B cell (primary cell): ENCODE results near the gene TSPAN9. TPM values are rescaled to one million over a fixed set of nuclear protein-coding genes. Genes with fewer than 3 reads are reported as not detected.

Source experiments
- ATAC-seq: fragments of 200-7000 bp; cut with Tn5 transposase; one replicate; pipeline ENCODE4 v1.10.0; 2021; ENCODE audit warnings: low read depth, mild to moderate bottlenecking, moderate number of reproducible peaks, moderate library complexity
- CTCF ChIA-PET: fragments of 350-600 bp; sonication (Branson Sonifier 250); formaldehyde crosslinking; loops from one replicate; lab custom pipeline; 2021; ENCODE audit warnings: antibody characterized with exemption, inconsistent platforms; lab: Charles Lee
- POLR2A ChIA-PET: fragments of 350-600 bp; sonication (Branson Sonifier 250); formaldehyde crosslinking; loops from one replicate; lab custom pipeline; 2021; ENCODE audit warnings: antibody characterized with exemption; lab: Charles Lee
- DNase-seq: peaks from one replicate; pipeline ENCODE4 v3.0.0; 2013
- H2AFZ ChIP-seq: 2 replicates; pipeline ENCODE4 v1.6.1; 2012; ENCODE audit warnings: mild to moderate bottlenecking, low read depth, low read length; ENCODE audit not compliant: insufficient read depth, poor library complexity, severe bottlenecking
- H3K27ac ChIP-seq, 2 donors: 1 replicate in 1 of 2; 2 replicates in 1 of 2; pipeline ENCODE4 v1.5.1; 2012 to 2013; ENCODE audit warnings: low read length in 2 of 2, mild to moderate bottlenecking in 2 of 2, moderate library complexity in 1 of 2
- H3K27me3 ChIP-seq, 4 experiments: fragments of 200-600 bp in 1 of 4; sonication (generic) in 1 of 4; replicated peaks in 1 of 4; 1 replicate in 2 of 4; 2 replicates in 2 of 4; pipeline versions ENCODE4 v1.6.1 to v1.7.0; 2013 to 2016; ENCODE audit warnings: low read length in 3 of 4, mild to moderate bottlenecking in 2 of 4, mixed read lengths in 1 of 4, moderate library complexity in 1 of 4; ENCODE audit not compliant: insufficient read depth in 4 of 4, control insufficient read depth in 3 of 4; ENCODE audit errors: control extremely low read depth in 1 of 4
- H3K36me3 ChIP-seq, 2 experiments: replicated peaks in 1 of 2; 1 replicate in 1 of 2; 2 replicates in 1 of 2; pipeline versions ENCODE4 v1.6.1 to v1.7.1; 2013; ENCODE audit warnings: low read length in 1 of 2; ENCODE audit not compliant: insufficient read depth in 2 of 2, control insufficient read depth in 1 of 2; ENCODE audit errors: control extremely low read depth in 1 of 2, extremely low read depth in 1 of 2
- H3K4me1 ChIP-seq, 2 donors: fragments of 200-600 bp in 1 of 2; sonication (generic) in 1 of 2; 1 replicate in 1 of 2; 2 replicates in 1 of 2; pipeline versions ENCODE4 v1.5.1 to v1.6.1; 2013 to 2017; ENCODE audit warnings: low read length in 2 of 2; ENCODE audit not compliant: control insufficient read depth in 2 of 2, insufficient read depth in 2 of 2
- H3K4me2 ChIP-seq: replicated peaks from 2 replicates; pipeline ENCODE3; 2012; ENCODE audit warnings: mild to moderate bottlenecking, low read depth, low read length; ENCODE audit not compliant: poor library complexity, severe bottlenecking
- H3K4me3 ChIP-seq, 5 experiments: fragments of 200-600 bp in 1 of 5; sonication (generic) in 1 of 5; 1 replicate in 3 of 5; 2 replicates in 2 of 5; pipeline versions ENCODE4 v1.5.1 to v1.7.0; 2011 to 2016; ENCODE audit warnings: low read length in 4 of 5, mild to moderate bottlenecking in 4 of 5, low read depth in 2 of 5, control low read depth in 1 of 5, moderate library complexity in 1 of 5; ENCODE audit not compliant: insufficient read depth in 1 of 5; ENCODE audit errors: control extremely low read depth in 1 of 5, extremely low read depth in 1 of 5
- H3K79me2 ChIP-seq: fragments of 200-600 bp; sonication (generic); one replicate; pipeline ENCODE4 v1.6.0; 2016; ENCODE audit warnings: low read length; ENCODE audit not compliant: control insufficient read depth, insufficient read depth
- H3K9ac ChIP-seq: fragments of 200-600 bp; sonication (generic); 2 replicates; pipeline ENCODE4 v1.6.1; 2017; ENCODE audit warnings: mild to moderate bottlenecking, low read length, moderate library complexity
- H3K9me3 ChIP-seq, 3 donors: one replicate each; pipeline versions ENCODE4 v1.6.1 to v1.7.1; 2013; ENCODE audit warnings: low read length in 2 of 3; ENCODE audit not compliant: control insufficient read depth in 2 of 3, insufficient read depth in 1 of 3; ENCODE audit errors: control extremely low read depth in 1 of 3
- H4K20me1 ChIP-seq: 2 replicates; pipeline ENCODE4 v1.6.0; 2012; ENCODE audit warnings: mild to moderate bottlenecking, low read length; ENCODE audit not compliant: insufficient read depth, control insufficient read depth, poor library complexity, severe bottlenecking
- H3K27ac Mint-ChIP-seq: one replicate; pipeline ENCODE4 v1.8.0; 2021; ENCODE audit warnings: mixed read lengths
- H3K27me3 Mint-ChIP-seq: one replicate; pipeline ENCODE4 v1.8.0; 2021; ENCODE audit warnings: mixed read lengths
- H3K4me1 Mint-ChIP-seq: one replicate; pipeline ENCODE4 v1.8.0; 2021; ENCODE audit warnings: mixed read lengths
- H3K4me3 Mint-ChIP-seq: one replicate; pipeline ENCODE4 v1.8.0; 2021; ENCODE audit warnings: mixed read lengths
- H3K9me3 Mint-ChIP-seq: one replicate; pipeline ENCODE4 v1.8.0; 2022; ENCODE audit warnings: mixed read lengths; ENCODE audit not compliant: insufficient read depth
- EZH2 ChIP-seq: IDR thresholded peaks from 2 replicates; pipeline ENCODE4 v1.6.1; 2012; ENCODE audit warnings: borderline replicate concordance, low read depth, mild to moderate bottlenecking, moderate library complexity, low read length; ENCODE audit not compliant: insufficient read depth, poor library complexity, severe bottlenecking
- WGBS: methylation state at CpG from one replicate; pipeline ENCODE4 v1.1.5; 2013; ENCODE audit warnings: missing lambda C conversion rate; ENCODE audit not compliant: insufficient coverage; 5-methylcytosine and 5-hydroxymethylcytosine counted together
- intact Hi-C: fragments of 100-400 bp; cut with micrococcal nuclease; formaldehyde crosslinking; loops from one replicate; pipeline ENCODE4 v1.10.0; 2022
- polyA plus RNA-seq: library from polyadenylated mRNA; depleted of rRNA; stranded (reverse); fragments of >200 nt; gene quantifications from 2 replicates; pipeline ENCODE4 v1.2.3, GENCODE V29; 2012
- total RNA-seq, 2 donors: library from RNA; stranded (reverse); fragments of 120-200 nt in 1 of 2; gene quantifications; 1 replicate in 1 of 2; 2 replicates in 1 of 2; pipeline versions ENCODE4 v1.2.3 to v1.2.4, GENCODE V29; 2013 to 2022
- TF ChIP-seq, protein P1 (sequence below): fragments of 200-600 bp; IDR thresholded peaks from one replicate; pipeline ENCODE4 v1.8.0; 2022; ENCODE audit warnings: antibody characterized with exemption, mild to moderate bottlenecking

The TSPAN9 gene
- total and polyA plus RNA-seq, 2 donors (not counting 1 experiment from before 2014, with no cell fraction given) = 0.15 to 0.37 TPM

DNA sequence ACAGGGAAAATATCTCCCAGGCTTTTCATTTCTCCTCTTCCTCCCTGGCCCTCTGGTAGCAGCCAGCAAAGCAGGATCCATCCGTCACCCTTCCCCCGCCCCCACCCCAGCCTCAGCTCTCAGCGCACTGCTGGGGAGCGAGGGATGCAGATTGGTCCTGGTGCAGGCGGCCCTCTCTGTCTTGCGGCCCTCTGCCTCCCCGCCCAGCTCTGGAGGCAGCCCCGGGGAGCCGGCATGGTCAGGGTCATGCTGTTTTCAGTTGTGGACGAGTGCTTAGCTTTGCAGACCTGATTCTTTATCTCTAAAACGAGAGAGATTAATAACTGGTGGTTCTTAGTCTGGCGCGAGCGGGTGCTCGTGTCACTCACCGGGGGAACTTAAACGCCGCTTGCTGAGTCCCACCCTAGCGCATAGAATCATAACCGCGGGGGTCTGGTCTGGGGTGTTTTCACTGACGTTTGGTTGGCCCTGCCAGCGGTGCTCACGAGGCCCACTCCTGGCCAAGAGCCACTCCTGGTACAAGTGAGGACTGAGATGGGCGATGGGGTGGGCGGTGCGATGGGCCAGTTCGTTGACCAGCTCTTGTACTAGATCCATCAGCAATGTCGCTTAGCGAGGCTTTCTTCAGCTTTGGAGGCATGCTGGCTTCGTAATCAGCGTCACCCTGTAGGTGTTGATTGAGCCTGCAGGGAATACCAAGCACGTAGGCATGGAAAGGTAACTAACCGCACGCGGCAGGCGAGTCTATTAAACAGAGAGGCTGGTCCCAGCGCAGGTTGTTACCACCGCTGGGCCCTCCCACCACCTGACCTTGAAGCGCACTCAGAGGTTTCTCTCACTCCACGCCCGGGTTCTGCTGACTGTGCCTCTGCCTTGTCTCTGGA is 95.2 kb downstream of the TSPAN9 start:
- H2AFZ ChIP-seq = no peak overlapping the region
- no peak for ATAC-seq
- no peaks in the 10 kb centered on the region for H3K4me1 ChIP-seq
- CTCF ChIA-PET = no interaction called here
- H3K27ac ChIP-seq = no peak overlapping the region
- H3K36me3 ChIP-seq = no peaks in the 10 kb centered on the region
- POLR2A ChIA-PET = no interaction called here
- no peak overlapping the region for H3K4me3 Mint-ChIP-seq
- H3K9ac ChIP-seq = no peak overlapping the region
- no peaks in the 10 kb centered on the region for H3K79me2 ChIP-seq
- no peaks in the 10 kb centered on the region for H3K9me3 Mint-ChIP-seq
- DNase-seq = no peak
- TF ChIP-seq EZH2 = no peak
- TF ChIP-seq, protein P1, sequence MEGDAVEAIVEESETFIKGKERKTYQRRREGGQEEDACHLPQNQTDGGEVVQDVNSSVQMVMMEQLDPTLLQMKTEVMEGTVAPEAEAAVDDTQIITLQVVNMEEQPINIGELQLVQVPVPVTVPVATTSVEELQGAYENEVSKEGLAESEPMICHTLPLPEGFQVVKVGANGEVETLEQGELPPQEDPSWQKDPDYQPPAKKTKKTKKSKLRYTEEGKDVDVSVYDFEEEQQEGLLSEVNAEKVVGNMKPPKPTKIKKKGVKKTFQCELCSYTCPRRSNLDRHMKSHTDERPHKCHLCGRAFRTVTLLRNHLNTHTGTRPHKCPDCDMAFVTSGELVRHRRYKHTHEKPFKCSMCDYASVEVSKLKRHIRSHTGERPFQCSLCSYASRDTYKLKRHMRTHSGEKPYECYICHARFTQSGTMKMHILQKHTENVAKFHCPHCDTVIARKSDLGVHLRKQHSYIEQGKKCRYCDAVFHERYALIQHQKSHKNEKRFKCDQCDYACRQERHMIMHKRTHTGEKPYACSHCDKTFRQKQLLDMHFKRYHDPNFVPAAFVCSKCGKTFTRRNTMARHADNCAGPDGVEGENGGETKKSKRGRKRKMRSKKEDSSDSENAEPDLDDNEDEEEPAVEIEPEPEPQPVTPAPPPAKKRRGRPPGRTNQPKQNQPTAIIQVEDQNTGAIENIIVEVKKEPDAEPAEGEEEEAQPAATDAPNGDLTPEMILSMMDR = no peak
- no peaks in the 10 kb centered on the region for H3K4me1 Mint-ChIP-seq
- no peak overlapping the region for H3K4me3 ChIP-seq
- H4K20me1 ChIP-seq = no peaks in the 10 kb centered on the region
- H3K27me3 Mint-ChIP-seq = peaks cover 23% of the 10 kb centered on the region
- 95% methylated on average over 42 of the region's 42 CpGs for WGBS
- intact Hi-C loops = no loop called here
- H3K27ac Mint-ChIP-seq = no peak overlapping the region
- no peaks in the 10 kb centered on the region for H3K9me3 ChIP-seq
- no peak overlapping the region for H3K4me2 ChIP-seq
- H3K27me3 ChIP-seq = peaks cover 0 to 3% (median 0%) of the 10 kb centered on the region in 4 experiments

DNA sequence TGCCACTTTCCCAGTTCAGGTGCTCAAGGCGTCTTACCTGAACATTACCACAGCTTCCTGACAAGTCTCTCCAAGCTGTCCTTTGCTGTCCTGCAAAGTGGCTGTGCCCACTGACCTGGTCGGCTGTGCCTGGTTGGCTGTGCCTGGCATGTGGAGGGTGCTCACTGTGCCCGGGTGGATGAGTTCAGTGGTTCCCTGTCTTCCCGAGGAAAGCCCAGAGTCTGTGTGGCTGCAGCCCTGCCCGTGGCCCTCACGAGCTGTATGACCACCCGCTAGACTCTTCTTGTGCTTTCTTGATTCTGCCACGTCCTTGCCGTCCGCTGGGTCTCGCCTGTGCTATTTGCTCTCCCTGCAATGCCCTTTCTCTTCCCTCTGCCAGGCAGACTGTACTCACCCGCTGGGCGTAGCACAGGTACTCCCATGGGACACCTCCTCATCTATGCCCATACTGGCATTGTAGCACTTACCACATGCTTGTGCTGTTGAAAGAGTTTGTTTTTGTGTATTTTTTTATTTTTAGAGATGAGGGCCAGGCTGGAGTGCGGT is 95.9 kb downstream of the TSPAN9 start:
- Histone ChIP-seq H3K27me3 (peaks cover 0 to 3% (median 0%) of the 10 kb centered on the region in 4 experiments), H2AFZ (no peak overlapping the region), H3K79me2 (no peaks in the 10 kb centered on the region), H4K20me1 (no peaks in the 10 kb centered on the region), H3K4me1 (peaks cover 6% of the 10 kb centered on the region in 2 donors), H3K4me3 (no peak overlapping the region), H3K9ac (no peak overlapping the region), H3K27ac (no peak overlapping the region), H3K4me2 (no peak overlapping the region), H3K9me3 (no peaks in the 10 kb centered on the region), H3K36me3 (no peaks in the 10 kb centered on the region)
- Mint-ChIP-seq H3K4me1 (peaks cover 6% of the 10 kb centered on the region), H3K9me3 (no peaks in the 10 kb centered on the region), H3K27me3 (peaks cover 25% of the 10 kb centered on the region), H3K27ac (no peak overlapping the region), H3K4me3 (no peak overlapping the region)
- TF ChIP-seq, protein P1 = no peak
- no peak for TF ChIP-seq EZH2
- 96% methylated on average over 7 of the region's 14 CpGs for WGBS
- intact Hi-C loops = no loop called here
- CTCF ChIA-PET = no interaction called here
- no peak for ATAC-seq
- no peak for DNase-seq
- POLR2A ChIA-PET = no interaction called here
